ENCODE data around the gene EGF.

Gene EGF

DNA sequence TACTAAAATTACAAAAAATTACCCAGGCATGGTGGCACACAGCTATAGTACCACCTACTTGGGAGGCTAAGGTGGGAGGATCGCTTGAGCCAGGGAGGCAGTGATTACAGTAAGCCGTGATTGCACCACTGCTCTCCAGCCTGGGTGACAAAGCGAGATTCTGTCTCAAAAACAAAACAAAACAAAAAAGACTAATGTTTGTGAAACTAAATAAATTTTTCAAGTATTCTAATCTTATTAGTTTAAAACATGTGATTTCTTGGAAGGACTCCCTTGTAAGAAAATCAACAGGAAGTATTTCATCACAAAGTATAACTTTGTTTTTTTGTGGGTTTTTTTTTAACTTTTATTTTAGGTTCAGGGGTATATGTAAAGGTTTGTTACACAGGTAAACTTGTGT, 89.6 kb downstream of the EGF start:
- Histone ChIP-seq H3K27ac (ENCODE audit: poor library complexity, severe bottlenecking) (no peak overlapping the region), H3K4me1 (ENCODE audit: insufficient read depth, poor library complexity, severe bottlenecking) (no peaks in the 10 kb centered on the region), H3K9me3 (ENCODE audit: severe bottlenecking) (no peaks in the 10 kb centered on the region), H3K27me3 (ENCODE audit: insufficient read depth, poor library complexity, severe bottlenecking) (no peaks in the 10 kb centered on the region), H3K4me3 (ENCODE audit: severe bottlenecking) (no peak overlapping the region), H3K36me3 (ENCODE audit: low read depth) (no peaks in the 10 kb centered on the region)
- no peak for ATAC-seq (ENCODE audit: low read depth)
- DNase-seq (ENCODE audit: low spot score) = no peak
- TF ChIP-seq, protein P1, sequence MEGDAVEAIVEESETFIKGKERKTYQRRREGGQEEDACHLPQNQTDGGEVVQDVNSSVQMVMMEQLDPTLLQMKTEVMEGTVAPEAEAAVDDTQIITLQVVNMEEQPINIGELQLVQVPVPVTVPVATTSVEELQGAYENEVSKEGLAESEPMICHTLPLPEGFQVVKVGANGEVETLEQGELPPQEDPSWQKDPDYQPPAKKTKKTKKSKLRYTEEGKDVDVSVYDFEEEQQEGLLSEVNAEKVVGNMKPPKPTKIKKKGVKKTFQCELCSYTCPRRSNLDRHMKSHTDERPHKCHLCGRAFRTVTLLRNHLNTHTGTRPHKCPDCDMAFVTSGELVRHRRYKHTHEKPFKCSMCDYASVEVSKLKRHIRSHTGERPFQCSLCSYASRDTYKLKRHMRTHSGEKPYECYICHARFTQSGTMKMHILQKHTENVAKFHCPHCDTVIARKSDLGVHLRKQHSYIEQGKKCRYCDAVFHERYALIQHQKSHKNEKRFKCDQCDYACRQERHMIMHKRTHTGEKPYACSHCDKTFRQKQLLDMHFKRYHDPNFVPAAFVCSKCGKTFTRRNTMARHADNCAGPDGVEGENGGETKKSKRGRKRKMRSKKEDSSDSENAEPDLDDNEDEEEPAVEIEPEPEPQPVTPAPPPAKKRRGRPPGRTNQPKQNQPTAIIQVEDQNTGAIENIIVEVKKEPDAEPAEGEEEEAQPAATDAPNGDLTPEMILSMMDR (IDR thresholded peaks at IDR 0.05; ENCODE audit: poor library complexity, severe bottlenecking) = no peak

DNA sequence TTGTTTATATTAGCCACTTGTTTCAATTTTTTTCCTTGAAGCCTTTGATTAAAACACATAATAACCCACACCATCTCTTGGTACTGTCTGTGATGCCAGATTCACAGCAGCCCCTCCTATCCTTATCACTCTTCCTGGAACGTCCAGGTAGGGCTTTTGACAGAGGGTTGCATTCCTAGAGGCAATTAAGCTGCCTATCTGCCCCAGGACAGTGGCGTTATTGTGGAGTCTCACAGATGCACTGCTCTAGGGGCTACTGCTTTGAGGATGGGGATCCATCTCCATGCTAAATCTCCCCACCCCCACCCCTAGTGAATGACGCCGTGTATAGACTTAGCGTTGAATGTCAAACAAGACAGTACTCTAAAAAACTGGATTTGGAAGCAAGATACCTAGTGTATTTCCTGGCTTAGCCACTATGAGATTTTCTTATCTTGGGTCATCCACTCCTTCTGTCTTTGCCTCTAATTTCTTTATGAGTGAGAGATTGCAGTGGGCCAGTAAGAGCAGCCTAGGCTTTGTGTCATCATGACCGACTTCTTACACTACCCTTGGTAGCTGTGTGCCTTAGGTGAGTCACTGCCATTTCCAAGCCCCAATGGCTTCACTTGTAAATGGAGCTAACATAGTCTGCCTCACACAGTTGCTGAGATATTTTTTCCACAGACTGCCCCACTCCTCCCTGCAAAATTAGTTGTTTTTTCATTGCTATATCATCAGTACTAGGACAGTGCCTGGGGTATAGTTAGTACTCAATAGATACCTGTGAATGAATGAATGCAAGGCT, 90.9 kb downstream of the EGF start:
- Histone ChIP-seq H3K4me1 (ENCODE audit: insufficient read depth, poor library complexity, severe bottlenecking) (no peaks in the 10 kb centered on the region), H3K36me3 (ENCODE audit: low read depth) (no peaks in the 10 kb centered on the region), H3K9me3 (ENCODE audit: severe bottlenecking) (no peaks in the 10 kb centered on the region), H3K27ac (ENCODE audit: poor library complexity, severe bottlenecking) (no peak overlapping the region), H3K27me3 (ENCODE audit: insufficient read depth, poor library complexity, severe bottlenecking) (no peaks in the 10 kb centered on the region), H3K4me3 (ENCODE audit: severe bottlenecking) (no peak overlapping the region)
- DNase-seq (ENCODE audit: low spot score) (no peak), ATAC-seq (ENCODE audit: low read depth) (no peak)
- TF ChIP-seq, protein P1 (IDR thresholded peaks at IDR 0.05; ENCODE audit: poor library complexity, severe bottlenecking) = no peak

DNA sequence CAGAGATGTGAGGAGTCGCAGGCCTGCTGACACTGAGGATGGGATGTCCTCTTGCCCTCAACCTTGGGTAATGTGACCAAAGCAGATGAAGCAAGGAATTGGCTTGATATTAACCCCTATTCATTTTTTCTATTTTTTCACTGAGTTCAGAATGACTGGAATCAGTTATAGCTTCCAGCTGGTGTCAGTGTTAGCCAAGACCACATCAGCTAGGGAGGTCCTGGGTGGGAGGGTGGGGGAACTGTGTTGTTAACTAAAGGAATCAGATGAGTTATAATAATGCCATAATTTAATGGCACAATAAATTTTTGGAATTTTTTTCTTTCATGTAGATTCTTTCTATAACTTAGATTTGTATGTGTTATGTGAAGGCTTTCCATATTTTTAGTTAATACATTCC, 91.9 kb downstream of the EGF start:
- no peaks in the 10 kb centered on the region for H3K27me3 ChIP-seq (ENCODE audit: insufficient read depth, poor library complexity, severe bottlenecking)
- ATAC-seq (ENCODE audit: low read depth) (no peak), DNase-seq (ENCODE audit: low spot score) (no peak)
- no peaks in the 10 kb centered on the region for H3K4me1 ChIP-seq (ENCODE audit: insufficient read depth, poor library complexity, severe bottlenecking)
- no peaks in the 10 kb centered on the region for H3K9me3 ChIP-seq (ENCODE audit: severe bottlenecking)
- H3K36me3 ChIP-seq (ENCODE audit: low read depth) = no peaks in the 10 kb centered on the region
- no peak overlapping the region for H3K27ac ChIP-seq (ENCODE audit: poor library complexity, severe bottlenecking)
- no peak overlapping the region for H3K4me3 ChIP-seq (ENCODE audit: severe bottlenecking)
- TF ChIP-seq, protein P1 (IDR thresholded peaks at IDR 0.05; ENCODE audit: poor library complexity, severe bottlenecking) = no peak

DNA sequence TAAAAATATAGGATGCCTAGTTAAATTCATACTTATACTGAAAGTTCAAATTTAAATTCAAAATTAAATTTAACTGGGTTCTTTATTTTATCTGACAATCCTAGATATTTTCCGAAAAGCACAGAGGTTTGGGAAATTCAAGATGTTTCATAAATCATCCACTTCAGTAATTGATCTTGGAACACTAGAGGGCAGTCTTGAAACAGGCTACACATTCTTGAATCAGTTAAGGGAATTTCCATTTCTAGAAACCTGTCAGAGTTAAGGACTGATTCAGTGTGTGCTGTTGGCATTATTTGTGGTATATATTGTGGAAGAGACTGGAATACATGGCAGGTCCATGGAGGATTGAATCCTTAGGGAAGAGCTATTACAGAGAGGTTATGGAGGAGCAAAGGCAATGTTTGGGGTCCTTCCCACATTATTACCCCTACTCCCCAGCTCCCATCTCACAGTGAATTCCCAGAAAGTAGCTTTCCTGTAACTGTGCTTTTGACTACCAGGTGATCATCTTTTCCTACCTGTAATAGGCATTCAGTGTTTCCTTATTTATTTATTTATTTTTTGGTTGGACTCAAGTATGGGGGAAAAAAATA, 92.9 kb downstream of the EGF start:
- no peaks in the 10 kb centered on the region for H3K27me3 ChIP-seq (ENCODE audit: insufficient read depth, poor library complexity, severe bottlenecking)
- no peaks in the 10 kb centered on the region for H3K9me3 ChIP-seq (ENCODE audit: severe bottlenecking)
- peak; percentile 77 for ATAC-seq (ENCODE audit: low read depth)
- H3K4me3 ChIP-seq (ENCODE audit: severe bottlenecking) = no peak overlapping the region
- H3K4me1 ChIP-seq (ENCODE audit: insufficient read depth, poor library complexity, severe bottlenecking) = no peaks in the 10 kb centered on the region
- no peak for DNase-seq (ENCODE audit: low spot score)
- no peaks in the 10 kb centered on the region for H3K36me3 ChIP-seq (ENCODE audit: low read depth)
- no peak overlapping the region for H3K27ac ChIP-seq (ENCODE audit: poor library complexity, severe bottlenecking)
- TF ChIP-seq, protein P1 (IDR thresholded peaks at IDR 0.05; ENCODE audit: poor library complexity, severe bottlenecking) = peak; percentile 93

DNA sequence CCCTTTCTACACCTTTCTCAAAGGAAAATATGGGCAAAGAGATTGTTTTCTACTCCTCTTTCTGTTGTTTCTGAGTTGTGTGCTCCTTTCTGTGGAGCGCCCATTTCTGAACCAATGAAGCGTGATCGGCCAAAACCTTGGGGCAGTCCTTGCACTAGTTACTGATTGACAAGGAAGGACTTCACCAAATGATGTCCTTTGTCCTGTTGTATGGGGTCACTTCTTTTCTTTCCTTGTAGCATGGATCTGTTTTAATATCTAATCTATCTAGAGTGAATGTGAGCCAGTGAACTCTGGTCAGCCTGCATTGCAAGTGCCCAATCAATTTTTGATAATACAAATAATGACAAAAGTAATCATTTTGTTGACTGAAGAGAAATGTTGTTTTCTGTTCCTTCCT, 94.5 kb downstream of the EGF start:
- no peaks in the 10 kb centered on the region for H3K36me3 ChIP-seq (ENCODE audit: low read depth)
- ATAC-seq (ENCODE audit: low read depth) (no peak), DNase-seq (ENCODE audit: low spot score) (no peak)
- TF ChIP-seq, protein P1 (IDR thresholded peaks at IDR 0.05; ENCODE audit: poor library complexity, severe bottlenecking) = no peak
- no peaks in the 10 kb centered on the region for H3K9me3 ChIP-seq (ENCODE audit: severe bottlenecking)
- H3K27me3 ChIP-seq (ENCODE audit: insufficient read depth, poor library complexity, severe bottlenecking) = no peaks in the 10 kb centered on the region
- no peak overlapping the region for H3K4me3 ChIP-seq (ENCODE audit: severe bottlenecking)
- no peaks in the 10 kb centered on the region for H3K4me1 ChIP-seq (ENCODE audit: insufficient read depth, poor library complexity, severe bottlenecking)
- no peak overlapping the region for H3K27ac ChIP-seq (ENCODE audit: poor library complexity, severe bottlenecking)
